Body of pancreas (tissue), 4 donors: ENCODE data around the gene BHLHA9. TPM values are rescaled to one million over a fixed set of nuclear protein-coding genes. Genes with fewer than 3 reads are reported as not detected.

Experiments used
- ATAC-seq: fragments of 150-250 bp; one replicate; pipeline ENCODE4 v1.9.1; 2016
- DNase-seq, 4 donors: peaks; one replicate each; pipeline ENCODE4 v3.0.0-alpha.2; 2019
- H3K27ac ChIP-seq, 4 donors: fragments of 200-600 bp; sonication (generic); 1 replicate in 3 of 4; 2 replicates in 1 of 4; pipeline versions ENCODE4 v1.5.1 to v1.6.1; 2016 to 2019; ENCODE audit warnings: mild to moderate bottlenecking in 1 of 4, mixed read lengths in 1 of 4, moderate library complexity in 1 of 4
- H3K27me3 ChIP-seq, 2 donors: fragments of 200-600 bp; sonication (generic); one replicate each; pipeline ENCODE4 v1.6.0; 2016; ENCODE audit warnings: mild to moderate bottlenecking in 1 of 2
- H3K36me3 ChIP-seq, 2 donors: fragments of 200-600 bp; sonication (generic); replicated peaks in 1 of 2; 2 replicates each; pipeline ENCODE4 v1.5.1; 2016; ENCODE audit warnings: low read depth in 2 of 2; ENCODE audit not compliant: insufficient read depth in 1 of 2
- H3K4me1 ChIP-seq: fragments of 200-600 bp; sonication (generic); one replicate; pipeline ENCODE4 v1.6.0; 2016
- H3K4me3 ChIP-seq, 2 donors: fragments of 200-600 bp; sonication (generic); 1 replicate in 1 of 2; 2 replicates in 1 of 2; pipeline ENCODE4 v1.5.1; 2016 to 2019
- H3K9me3 ChIP-seq, 3 donors: fragments of 200-600 bp; sonication (generic); 1 replicate in 2 of 3; 2 replicates in 1 of 3; pipeline ENCODE4 v1.5.1; 2016
- CTCF ChIP-seq, 7 experiments: fragments of 450-650 bp in 4 of 7; fragments of 200-600 bp in 3 of 7; sonication (generic) in 3 of 7; IDR thresholded peaks; one replicate each; pipeline ENCODE4 v1.5.1; 2016 to 2019; ENCODE audit warnings: antibody characterized with exemption in 7 of 7
- POLR2A ChIP-seq, 3 donors: fragments of 450-650 bp; IDR thresholded peaks; one replicate each; pipeline ENCODE4 v1.6.1; 2016; ENCODE audit warnings: antibody characterized with exemption in 3 of 3, mild to moderate bottlenecking in 2 of 3
- WGBS, 2 donors: methylation state at CpG; one replicate each; pipeline ENCODE4 v1.1.5; 2017; 5-methylcytosine and 5-hydroxymethylcytosine counted together
- intact Hi-C: fragments of 100-400 bp; cut with DNase I; formaldehyde crosslinking; loops from one replicate; pipeline ENCODE4 v1.15.1; 2023
- total RNA-seq, 2 donors: library from RNA; depleted of rRNA; stranded (reverse); fragments of >200 nt; gene quantifications; one replicate each; pipeline ENCODE4 v1.1.0, GENCODE V29; 2016

BHLHA9 gene
- total RNA-seq, 2 donors from 2014 or later, result not detected

GRCh38 chr17:1255041-1255440 is 15.2 kb upstream of the BHLHA9 start:
- intact Hi-C loops, result loop anchor here (10.0 kb wide), 1 partner anchor 80 kb away; no protein-coding TSS in a partner anchor
- TF ChIP-seq CTCF (IDR thresholded peaks at IDR 0.05) (no peak), POLR2A (IDR thresholded peaks at IDR 0.05) (no peak)
- no peak overlapping the region for H3K27ac ChIP-seq
- ATAC-seq, result no peak
- H3K9me3 ChIP-seq, result no peaks in the 10 kb centered on the region
- H3K4me1 ChIP-seq, result peaks cover 13% of the 10 kb centered on the region
- H3K36me3 ChIP-seq, result no peaks in the 10 kb centered on the region
- 45 to 63% methylated on average over 6 of the region's 6 CpGs for WGBS, 2 donors
- DNase-seq, result no peak
- H3K27me3 ChIP-seq, result no peaks in the 10 kb centered on the region
- no peak overlapping the region for H3K4me3 ChIP-seq

GRCh38 chr17:1256699-1257098 is 13.5 kb upstream of the BHLHA9 start:
- Histone ChIP-seq H3K36me3 (no peaks in the 10 kb centered on the region), H3K27ac (no peak overlapping the region), H3K27me3 (no peaks in the 10 kb centered on the region), H3K4me3 (no peak overlapping the region), H3K9me3 (no peaks in the 10 kb centered on the region), H3K4me1 (peaks cover 19% of the 10 kb centered on the region)
- WGBS, 2 donors, result 51 to 74% methylated on average over 8 to 16 of the region's 16 CpGs
- no peak for ATAC-seq
- TF ChIP-seq CTCF (IDR thresholded peaks at IDR 0.05), result no peak
- no peak for TF ChIP-seq POLR2A (IDR thresholded peaks at IDR 0.05)
- no peak for DNase-seq
- intact Hi-C loops, result loop anchor here (10.0 kb wide), 1 partner anchor 78 kb away; no protein-coding TSS in a partner anchor

- ATAC-seq, result peak; percentile 7
- Histone ChIP-seq H3K27ac (no peak overlapping the region), H3K9me3 (no peaks in the 10 kb centered on the region), H3K27me3 (no peaks in the 10 kb centered on the region), H3K36me3 (no peaks in the 10 kb centered on the region), H3K4me3 (peak overlapping the region in 1 of 2 donors; percentile 10), H3K4me1 (peaks cover 12% of the 10 kb centered on the region)
- TF ChIP-seq CTCF (IDR thresholded peaks at IDR 0.05) (no peak), POLR2A (IDR thresholded peaks at IDR 0.05) (no peak)
- DNase-seq, result peak in 2 of 4 donors; percentile 10 to 22
- intact Hi-C loops, result no loop called here
- WGBS, 2 donors, result 8 to 22% methylated on average over 12 to 40 of the region's 43 CpGs
Observed at GRCh38 chr17:1260086-1260769, 10.0 kb upstream of the BHLHA9 start.

GRCh38 chr17:1260770-1261161 is 9.5 kb upstream of the BHLHA9 start:
- no peak overlapping the region for H3K27ac ChIP-seq
- TF ChIP-seq CTCF (IDR thresholded peaks at IDR 0.05) (no peak), POLR2A (IDR thresholded peaks at IDR 0.05) (no peak)
- intact Hi-C loops, result no loop called here
- no peaks in the 10 kb centered on the region for H3K27me3 ChIP-seq
- no peak for ATAC-seq
- H3K9me3 ChIP-seq, result no peaks in the 10 kb centered on the region
- H3K4me1 ChIP-seq, result peaks cover 12% of the 10 kb centered on the region
- 85 to 93% methylated on average over 6 of the region's 6 CpGs for whole genome bisulfite sequencing, 2 donors
- H3K36me3 ChIP-seq, result no peaks in the 10 kb centered on the region
- no peak for DNase-seq
- H3K4me3 ChIP-seq, result no peak overlapping the region

- 57 to 69% methylated on average over 5 to 9 of the region's 9 CpGs for WGBS, 2 donors
- intact Hi-C loops, result no loop called here
- H3K4me3 ChIP-seq, result no peak overlapping the region
- H3K9me3 ChIP-seq, result no peaks in the 10 kb centered on the region
- no peaks in the 10 kb centered on the region for H3K36me3 ChIP-seq
- no peak for ATAC-seq
- no peak overlapping the region for H3K27ac ChIP-seq
- H3K27me3 ChIP-seq, result no peaks in the 10 kb centered on the region
- DNase-seq, result no peak
- TF ChIP-seq CTCF (IDR thresholded peaks at IDR 0.05) (no peak), POLR2A (IDR thresholded peaks at IDR 0.05) (no peak)
- H3K4me1 ChIP-seq, result peaks cover 19% of the 10 kb centered on the region
Observed at GRCh38 chr17:1264196-1264595, 6.0 kb upstream of the BHLHA9 start.
